GM21723 (cell line): Measurements from ENCODE around the gene FBXO46.
"Not testable (repeated sequence)": the region's sequence is repeated elsewhere in the genome, so short reads cannot be mapped to it uniquely, and the experiment has no call there.

Experiments used
- ATAC-seq: cut with Tn5 transposase; IDR thresholded peaks from one replicate; pipeline ENCODE4 v1.9.1; 2021; ENCODE audit warnings: mild to moderate bottlenecking, moderate library complexity; ENCODE audit not compliant: unreplicated experiment

Gene FBXO46

DNA sequence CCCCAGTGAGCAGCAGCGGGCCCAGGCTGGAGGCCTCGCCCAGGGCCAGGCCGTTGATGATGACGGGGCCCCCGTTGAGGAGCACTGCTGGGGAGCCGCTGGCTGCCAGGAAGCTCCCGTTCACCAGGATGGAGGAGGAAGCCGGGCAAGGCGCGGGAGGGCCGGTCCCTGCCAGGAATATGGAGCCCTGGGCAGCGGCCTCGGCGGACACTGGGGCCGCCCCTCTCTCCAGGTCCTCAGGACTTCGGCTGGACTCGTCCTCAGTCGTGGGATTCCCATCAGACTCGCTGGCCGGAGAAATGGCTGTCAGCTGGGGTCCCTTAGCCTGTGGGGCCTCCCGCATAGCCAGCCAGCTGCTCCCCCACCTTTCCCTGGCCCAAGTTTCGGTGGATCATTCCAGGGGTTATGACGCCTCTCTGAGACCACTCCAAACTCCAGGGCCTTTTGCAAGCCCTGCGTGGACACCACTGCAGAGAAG lies 36.2 kb upstream of the FBXO46 start:
- ATAC-seq, result no peak

DNA sequence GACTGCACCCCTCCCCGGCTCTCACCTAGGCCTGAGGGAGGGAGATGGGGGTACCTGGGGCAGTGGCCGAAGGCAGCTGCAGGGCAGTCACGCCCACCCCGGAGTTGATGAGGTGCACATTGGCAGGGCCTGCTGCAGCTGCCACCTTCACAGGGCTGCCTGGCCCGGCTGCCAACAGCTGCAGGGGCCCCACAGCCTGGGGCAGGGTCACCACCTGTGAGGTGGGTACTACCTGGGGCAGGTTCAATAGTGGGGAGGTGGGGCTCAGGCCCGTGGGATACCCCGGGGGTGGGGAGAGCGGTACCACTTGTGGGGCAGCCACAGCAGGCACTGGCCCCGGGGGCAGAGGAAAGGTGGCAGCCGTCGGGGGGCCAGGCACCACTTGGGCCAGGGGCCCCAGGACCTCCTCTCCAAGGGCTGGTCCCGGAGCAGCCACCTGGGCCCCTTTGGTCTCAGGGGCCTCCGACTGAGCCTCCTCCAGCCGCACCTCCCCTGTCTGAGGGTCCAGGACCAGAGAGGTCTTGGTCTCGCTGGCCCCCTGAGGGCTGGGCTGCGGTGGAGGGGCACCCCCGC lies 35.7 kb upstream of the FBXO46 start:
- no peak for ATAC-seq

DNA sequence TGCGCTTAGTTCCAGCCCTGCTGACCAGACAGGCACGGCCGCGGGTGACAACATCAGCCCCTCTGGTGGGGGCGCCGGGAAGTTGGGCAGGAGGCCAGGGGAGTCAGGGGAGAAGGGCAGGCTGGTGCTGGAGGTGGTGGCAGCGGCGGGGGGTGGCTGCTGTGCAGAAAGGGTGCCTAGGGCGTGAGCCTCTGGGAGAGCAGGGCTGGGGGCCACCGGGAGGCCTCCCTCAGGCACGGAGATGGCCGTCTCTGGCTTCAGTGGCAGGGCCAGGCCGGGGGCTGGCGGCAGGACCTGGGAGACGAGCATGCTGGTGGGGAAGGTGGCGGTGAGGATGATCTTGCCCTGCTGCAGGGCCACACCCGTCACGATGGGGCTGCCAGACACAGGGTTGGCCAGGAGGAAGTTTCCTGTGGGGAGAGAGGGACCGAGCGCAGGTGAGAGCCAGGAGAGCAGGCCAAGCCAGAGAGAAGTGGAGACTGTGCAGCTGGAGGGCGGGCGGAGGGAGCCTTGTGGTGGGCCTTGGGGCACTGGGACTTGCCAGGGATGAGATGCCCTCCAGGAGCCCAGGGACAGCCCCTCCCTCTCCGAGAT lies 35.1 kb upstream of the FBXO46 start:
- ATAC-seq, result no peak

DNA sequence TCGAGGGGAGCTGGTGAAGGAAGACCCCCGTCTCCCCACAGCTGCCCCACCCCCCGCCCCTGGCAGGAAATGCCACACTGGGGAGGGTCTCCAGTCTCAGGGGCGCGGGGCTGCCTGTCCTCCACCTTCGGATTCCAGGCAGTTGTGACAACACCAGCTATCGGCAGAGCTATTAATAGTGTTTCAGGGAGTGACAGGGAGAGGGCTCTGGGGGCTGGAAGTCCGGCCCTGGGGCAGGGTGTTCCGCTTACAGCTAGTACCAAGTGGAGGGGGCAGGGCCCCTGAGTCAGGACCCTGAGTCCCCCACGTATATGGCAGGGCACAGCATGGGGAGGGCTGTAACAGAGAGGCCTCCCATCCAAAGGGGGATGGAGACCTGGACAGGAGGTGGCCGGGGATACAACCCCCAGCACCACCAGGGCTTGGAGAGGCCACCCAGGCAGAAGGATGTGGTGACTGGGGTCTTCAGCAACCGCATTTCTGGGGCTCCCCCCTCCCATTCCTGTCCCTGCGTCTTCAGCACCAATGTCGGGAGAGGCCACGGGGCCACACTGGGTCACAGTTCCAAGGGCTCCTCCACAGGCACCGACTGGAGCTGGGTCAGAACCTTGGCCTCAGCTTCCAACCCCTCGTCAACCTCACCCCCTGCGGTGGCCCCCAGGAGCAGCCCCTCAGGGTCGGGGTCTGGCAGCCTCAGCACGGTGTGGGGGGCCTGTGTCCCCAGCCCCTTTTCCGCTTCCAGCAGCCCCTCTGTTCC lies 34.4 kb upstream of the FBXO46 start:
- no peak for ATAC-seq

DNA sequence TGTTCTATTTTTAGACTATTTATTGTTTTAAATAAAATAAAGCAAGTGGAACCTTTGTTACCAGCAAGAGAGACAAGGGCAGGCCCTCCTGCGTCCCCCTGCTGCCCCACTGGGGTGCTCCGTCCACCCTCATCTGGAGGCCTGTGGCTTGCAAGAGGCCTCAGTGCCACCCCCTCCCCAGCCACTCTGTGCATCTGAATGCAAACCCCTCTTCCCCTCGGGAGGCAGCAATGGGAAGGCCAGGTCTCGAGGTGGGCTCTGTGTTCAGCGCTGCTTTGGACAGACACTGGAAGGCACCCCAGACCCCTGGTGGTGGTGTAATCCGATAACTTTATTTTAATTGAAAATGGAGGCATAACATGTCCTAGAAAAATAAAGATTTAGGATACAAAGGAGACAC lies 33.8 kb upstream of the FBXO46 start:
- no peak for ATAC-seq

DNA sequence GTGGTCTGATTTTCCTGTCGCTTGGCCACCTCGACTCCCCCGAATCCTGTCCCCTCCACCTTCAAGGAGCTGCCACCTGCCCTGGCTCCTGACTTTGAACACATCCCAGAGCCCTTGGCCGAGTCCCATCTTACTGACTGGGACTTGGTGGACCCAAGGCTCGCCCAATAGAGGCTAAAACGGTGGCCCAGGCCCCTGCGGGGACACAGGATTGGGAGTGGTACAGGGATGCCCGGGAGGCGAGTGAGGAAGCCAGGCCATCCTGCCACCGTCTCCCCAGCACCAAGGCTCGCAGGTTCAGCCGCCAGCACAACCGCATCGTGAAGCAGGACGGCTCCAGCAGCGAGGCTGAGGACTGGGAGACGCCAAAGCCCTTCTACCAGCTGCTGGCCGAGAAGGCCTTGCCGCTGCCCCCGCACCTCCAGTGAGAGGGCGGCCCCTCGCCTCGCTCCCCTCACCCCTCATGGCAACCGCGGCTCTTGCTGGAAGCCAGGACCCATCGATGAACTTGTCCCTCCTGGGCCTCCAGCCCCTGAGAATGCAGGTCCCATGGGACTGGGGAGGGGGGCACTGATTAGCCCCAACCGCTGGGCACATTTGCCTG lies 33.1 kb upstream of the FBXO46 start:
- ATAC-seq, result no peak

DNA sequence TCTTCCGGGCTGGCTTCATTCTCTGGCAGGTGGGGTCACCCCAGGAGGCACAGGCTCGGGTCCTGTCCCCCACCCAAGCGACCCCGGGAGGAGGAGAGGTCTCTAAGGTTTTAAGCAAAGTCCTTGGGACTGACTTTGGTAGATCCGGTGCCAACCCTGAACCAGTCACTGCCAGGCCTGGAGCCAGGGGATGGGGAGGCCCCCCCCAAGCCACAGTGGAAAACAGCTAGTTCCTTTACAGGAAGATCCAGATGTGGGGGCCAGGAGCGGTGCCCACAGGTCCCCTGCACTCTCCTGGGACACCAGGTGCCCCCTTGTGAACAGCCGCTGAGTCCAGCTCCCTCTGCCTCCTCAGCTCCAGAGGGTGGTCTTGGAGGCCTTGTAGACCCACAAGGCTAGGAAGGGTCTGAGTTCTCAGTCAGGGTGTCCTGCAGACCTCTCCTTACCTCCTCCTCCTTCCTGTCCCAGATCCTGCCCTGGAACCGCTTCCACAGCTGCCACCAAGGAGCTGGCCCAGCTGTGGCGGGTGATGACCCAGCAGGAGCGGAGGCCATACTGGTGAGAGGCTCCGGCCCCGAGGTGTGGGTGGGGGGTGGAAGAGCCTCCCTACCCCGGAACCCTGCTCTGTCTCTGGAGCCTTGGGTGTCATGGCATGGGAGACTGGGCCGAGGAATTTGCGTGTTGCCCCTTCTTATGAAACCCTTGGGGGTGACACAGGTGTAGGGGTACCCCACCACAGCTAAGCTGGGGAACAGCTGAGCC lies 32.4 kb upstream of the FBXO46 start:
- ATAC-seq, result no peak

DNA sequence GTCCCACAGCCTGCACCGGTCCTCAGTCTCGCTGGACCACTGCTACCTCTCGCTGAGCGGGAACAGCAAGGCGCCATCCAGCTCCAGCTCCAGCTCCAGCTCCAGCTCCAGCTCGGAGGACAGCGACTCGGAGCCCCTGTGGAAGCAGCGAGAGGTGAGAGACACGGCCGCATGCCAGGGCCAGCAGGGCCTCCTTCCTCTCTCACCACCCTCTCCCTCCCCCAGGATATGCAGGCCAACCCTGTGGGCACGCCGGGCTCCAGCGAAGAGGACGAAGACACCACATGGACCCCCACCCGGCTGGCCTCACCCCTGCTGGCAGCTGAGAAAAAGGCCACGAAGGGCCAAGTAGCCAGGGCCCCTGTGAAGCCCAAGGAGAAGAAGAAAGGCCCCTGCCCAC lies 31.0 kb upstream of the FBXO46 start:
- no peak for ATAC-seq

DNA sequence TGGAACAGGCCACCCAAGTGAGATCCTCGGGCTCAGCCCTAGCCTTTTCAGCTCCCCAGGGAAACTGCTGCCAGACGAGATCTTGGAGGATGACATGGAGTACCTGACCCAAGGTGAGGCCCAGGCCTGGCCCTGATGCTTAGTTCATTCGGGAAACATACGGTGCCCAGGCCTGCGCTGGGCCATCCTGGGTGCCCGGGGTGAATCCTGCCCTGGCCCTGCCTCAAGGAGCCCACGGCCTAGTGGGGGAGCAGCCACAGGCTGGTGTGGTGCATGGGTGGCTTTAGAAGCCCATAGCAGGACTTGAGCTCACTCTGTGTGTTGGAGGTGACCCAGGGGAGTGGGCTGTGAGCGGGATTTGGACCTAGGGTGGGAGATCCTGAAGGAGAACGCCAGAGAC lies 28.2 kb upstream of the FBXO46 start:
- no peak for ATAC-seq

DNA sequence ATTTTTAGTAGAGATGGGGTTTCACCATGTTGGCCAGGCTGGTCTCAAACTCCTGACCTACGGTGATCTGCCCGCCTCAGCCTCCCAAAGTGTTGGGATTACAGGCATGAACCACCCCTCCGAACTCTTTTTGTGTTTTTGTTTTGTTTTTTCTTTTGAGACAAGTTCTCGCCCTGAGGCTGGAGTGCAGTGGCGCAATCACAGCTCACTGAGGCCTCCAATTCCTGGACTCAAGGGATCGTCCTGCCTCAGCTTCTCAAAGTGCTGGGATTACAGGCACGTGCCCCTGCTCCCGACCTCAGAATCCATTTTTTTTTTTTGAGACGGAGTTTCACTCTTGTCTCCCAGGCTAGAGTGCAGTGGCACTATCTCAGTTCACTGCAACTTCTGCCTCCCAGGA lies 27.0 kb upstream of the FBXO46 start:
- no peak for ATAC-seq

DNA sequence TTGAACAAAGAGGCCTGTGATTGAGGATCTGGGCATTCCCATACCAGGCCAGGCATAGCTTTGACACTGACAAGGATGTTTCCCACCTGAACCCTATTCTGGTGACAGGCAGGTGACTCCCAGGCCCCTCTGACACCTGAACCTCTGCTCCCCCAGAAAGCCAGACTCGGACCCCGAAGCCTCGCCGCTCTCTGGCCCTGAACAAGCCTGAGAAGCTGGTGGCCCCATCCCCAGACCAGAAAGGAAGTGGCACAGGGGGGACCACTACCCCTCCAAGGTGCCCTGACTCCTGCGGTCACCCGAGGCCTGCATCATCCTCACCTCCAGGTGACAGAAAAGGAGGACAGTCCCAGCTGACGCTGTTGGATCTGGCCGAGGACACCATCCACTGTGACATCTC lies 23.6 kb upstream of the FBXO46 start:
- ATAC-seq, result no peak

DNA sequence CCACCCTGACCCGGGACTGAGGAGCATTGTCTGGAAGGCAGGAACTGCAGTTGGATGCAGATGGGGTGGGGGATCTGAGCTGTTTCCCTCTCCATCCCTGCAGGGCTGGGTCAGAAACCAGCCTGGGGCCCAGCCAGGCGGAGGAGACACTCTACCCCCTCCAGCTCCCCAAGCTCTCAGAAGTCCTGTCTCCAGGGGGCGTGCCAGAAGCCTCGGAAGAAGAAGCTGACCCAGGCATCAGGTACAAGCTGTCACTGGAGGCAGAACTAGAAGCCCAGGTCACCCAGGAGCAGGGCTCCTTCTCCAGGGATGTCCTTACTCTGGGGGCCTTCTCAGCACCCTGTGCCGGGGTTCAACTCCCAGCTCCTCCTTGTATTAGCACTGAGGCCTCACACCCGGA lies 22.9 kb upstream of the FBXO46 start:
- ATAC-seq, result no peak

DNA sequence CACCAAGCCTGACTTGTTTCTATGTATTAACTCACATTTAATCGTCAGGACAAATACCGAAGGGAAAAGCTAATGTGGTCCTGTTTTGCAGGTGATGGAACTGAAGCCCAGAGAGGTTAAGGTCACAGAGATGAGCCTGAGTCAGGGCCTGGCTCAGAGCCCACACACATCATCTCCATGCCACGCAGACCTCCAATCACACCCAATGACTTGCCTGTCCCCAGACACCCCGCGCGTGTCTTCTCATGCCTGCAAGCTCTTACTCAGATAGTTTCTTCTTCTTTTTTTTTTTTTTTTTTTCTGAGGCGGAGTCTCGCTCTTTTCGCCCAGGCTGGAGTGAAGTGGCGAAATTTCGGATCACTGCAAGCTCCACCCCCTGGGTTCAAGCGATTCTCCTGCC lies 21.9 kb upstream of the FBXO46 start:
- no peak for ATAC-seq

DNA sequence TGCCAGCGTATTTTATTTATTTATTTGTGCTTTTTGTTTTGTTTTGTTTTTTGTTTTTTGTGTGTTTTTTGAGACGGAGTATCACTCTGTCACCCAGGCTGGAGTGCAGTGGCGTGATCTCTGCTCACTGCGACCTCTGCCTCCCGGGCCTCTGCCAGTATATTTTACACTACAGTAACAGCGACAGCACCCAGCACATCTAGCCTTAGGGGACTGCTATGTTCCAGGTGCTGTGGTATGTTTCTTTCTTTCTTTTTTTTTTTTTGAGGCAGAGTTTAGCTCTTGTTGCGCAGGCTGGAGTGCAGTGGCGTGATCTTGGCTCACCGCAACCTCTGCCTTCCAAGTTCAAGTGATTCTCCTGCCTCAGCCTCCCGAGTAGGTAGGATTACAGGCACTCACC lies 20.8 kb upstream of the FBXO46 start:
- ATAC-seq, result not testable (repeated sequence)

DNA sequence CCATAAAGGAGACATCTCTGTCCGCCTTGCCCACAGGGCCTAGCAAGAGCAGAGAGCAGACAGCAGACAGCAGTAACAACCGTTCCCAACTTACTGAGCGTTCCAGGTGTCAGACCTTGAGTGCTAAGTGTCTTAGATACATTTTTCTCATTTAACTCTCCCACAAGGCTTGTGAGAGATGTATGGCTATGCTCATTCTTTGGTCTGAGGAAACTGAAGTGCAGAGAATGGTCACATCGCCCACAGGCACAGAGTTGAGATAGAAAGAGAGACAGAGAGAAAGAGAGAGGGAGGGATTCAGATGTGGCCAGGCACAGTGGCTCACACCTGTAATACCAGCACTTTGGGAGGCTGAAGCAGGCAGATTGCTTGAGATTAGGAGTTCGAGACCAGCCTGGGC lies 16.8 kb upstream of the FBXO46 start:
- no peak for ATAC-seq

DNA sequence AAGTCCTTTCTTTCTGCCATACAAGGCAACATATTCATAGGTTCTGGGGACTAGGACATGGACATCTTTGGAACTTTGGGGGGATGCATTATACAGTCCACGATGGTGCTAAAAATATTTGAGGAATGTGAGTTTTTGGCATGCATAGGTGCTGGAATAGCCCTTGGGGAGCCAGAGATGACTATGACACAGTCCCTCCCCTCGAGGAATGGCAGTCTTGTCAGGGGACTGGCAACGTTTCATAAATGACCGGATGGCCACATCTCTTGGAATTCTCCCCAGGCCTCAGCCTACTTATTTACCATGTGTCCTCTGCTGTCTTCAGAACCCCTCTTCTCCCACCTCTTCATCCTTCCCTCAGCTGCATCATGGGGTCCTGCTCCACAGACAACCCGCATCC lies 16.2 kb upstream of the FBXO46 start:
- ATAC-seq, result no peak

DNA sequence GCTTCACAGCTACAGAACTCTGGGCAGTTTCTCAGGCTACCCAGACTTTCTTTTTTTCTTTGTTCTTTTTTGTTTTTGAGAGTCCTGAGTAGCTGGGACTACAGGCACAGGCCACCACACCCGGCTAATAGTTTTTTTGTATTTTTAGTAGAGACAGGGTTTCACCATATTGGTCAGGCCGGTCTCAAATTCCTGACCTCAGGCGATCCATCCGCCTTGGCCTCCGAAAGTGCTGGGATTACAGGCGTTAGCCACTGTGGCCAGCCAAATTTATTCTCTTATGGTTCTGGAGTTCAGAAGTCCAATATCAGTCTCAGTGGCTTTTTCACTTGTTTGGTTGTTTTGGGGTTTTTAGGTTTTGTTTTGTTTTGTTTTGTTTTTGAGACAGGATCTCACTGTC lies 14.9 kb upstream of the FBXO46 start:
- ATAC-seq, result no peak

DNA sequence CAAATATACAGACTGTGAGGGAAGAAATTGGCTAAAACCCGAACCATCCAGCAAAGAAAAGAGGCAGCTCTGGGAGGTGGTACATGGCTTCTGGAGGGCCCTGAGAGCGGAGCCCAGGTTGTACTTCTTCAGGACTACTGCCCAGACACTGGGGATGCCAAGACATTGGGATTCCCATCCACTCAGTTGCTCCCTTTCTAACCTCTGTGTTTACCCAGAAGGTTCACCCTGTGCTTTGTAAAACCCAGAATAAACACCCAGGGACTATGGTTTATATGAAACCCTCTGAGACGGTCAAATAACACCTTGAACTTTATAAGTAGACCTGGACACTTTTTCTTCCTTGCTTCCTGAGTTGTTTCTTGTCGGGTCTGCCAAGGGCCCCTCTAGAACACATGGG lies 12.3 kb upstream of the FBXO46 start:
- ATAC-seq, result no peak

DNA sequence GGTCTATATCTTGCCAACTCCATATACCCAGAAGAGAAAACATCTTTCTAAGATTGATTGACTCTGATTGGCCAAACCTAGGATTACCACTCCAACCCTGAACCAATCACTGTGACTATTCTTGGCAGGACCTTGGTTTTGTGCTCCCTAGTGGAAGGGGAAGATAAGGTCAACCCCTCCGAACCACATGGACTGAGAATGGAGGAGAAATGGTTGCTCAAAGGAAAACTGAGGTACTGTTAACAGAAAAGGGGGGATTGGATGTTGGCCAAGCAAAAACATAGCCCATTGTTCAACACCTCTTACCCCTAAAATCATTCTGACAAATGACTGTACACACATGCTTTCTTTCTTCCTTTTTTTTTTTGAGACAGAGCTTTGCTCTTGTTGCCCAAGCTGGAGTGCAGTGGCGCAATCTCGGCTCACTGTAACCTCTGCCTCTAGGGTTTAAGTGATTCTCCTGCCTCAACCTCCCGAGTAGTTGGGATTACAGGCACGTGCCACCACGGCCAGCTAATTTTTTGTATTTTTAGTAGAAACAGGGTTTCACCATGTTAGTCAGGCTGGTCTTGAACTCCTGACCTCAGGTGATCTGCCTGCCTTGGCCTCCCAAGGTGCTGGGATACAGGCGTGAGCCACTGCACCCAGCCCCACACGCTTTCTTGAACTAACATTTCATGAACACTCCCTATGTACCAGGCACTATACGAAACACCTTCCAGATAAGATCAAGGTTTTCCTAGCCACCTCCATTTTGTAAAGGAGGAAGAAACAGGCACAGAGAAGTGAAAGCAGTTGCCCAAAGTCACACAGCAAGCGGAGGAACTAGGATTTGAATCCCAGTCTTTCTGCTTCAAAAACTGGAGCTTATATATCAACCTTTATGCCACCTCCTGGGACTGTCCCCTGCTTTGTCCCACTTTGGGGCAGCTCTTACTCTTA lies 9.1 kb upstream of the FBXO46 start:
- no peak for ATAC-seq

DNA sequence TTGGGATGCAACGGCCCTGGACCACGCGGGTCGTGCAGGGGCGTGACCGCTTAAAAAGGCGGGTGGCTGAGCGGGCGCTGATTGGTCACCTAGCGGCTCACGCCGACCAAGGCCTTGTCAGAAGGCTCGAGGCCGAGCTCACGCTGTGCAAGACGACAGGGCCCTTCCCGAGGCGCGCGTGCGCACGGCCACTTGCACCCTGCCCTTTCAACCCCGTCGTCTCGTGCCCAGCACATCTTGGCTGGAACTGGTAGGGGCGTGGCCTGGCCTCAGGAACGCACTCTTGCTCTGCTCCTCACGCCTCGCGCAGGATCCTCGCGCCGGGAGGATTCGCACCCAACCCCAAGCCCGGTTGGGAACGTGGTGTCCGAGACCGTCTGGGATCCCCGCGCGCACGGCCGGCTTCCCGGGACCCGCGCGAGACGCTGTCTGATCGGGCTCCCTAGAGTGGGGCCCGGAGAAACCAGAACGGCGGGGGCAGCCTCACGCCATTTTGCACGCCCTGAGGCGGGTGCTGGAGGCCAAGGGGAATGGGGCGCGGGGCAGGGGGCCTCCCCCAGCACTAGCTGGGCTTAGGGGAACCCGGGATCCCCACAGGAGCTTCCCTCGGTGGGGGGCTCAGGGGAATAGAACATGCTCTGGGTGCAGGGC lies 2.6 kb upstream of the FBXO46 start, which contains the start of gene MEIOSIN:
Gene MEIOSIN, plus strand, starts transcription at position 280 of the 651 bp plus-strand sequence. CDS start 1,938 bp downstream, outside the sequence.
- no peak for ATAC-seq
